Mucosa of descending colon (tissue), 3 donors: Measurements from ENCODE around the gene EFS. TPM values are rescaled to one million over a fixed set of nuclear protein-coding genes. Genes with fewer than 3 reads are reported as not detected.

Source experiments
- ATAC-seq: fragments of 200-7000 bp; cut with Tn5 transposase; one replicate; pipeline ENCODE4 v1.9.1; 2020; ENCODE audit warnings: mild to moderate bottlenecking, moderate library complexity
- DNase-seq, 3 donors: peaks; one replicate each; pipeline ENCODE4 v3.0.0-alpha.2; 2020
- H3K36me3 ChIP-seq: fragments of 200-600 bp; one replicate; pipeline ENCODE4 v1.8.0; 2021; ENCODE audit warnings: low read depth, mild to moderate bottlenecking
- H3K4me1 ChIP-seq: fragments of 200-600 bp; one replicate; pipeline ENCODE4 v1.8.0; 2021; ENCODE audit warnings: low read depth, mild to moderate bottlenecking
- H3K4me3 ChIP-seq: fragments of 200-600 bp; one replicate; pipeline ENCODE4 v1.8.0; 2021; ENCODE audit warnings: mild to moderate bottlenecking
- H3K9me3 ChIP-seq: fragments of 200-600 bp; one replicate; pipeline ENCODE4 v1.8.0; 2021; ENCODE audit warnings: mild to moderate bottlenecking
- CTCF ChIP-seq: fragments of 200-600 bp; IDR thresholded peaks from one replicate; pipeline ENCODE4 v1.8.0; 2022; ENCODE audit warnings: antibody characterized with exemption, mild to moderate bottlenecking
- intact Hi-C, 2 donors: fragments of 100-400 bp; cut with DNase I in 1 of 2; cut with micrococcal nuclease in 1 of 2; formaldehyde crosslinking; loops; one replicate each; pipeline versions ENCODE4 v1.11.0 to v1.11.1; 2022; cut with DNase I, micrococcal nuclease
- total RNA-seq, 3 donors: library from RNA; stranded (reverse); fragmentation: NEBNext Ultra II Directional in 2 of 3; extraction: Animal tissue kit (Norgen Biotek cat#: 25700) in 2 of 3; gene quantifications; one replicate each; pipeline versions ENCODE4 v1.2.1 to v1.2.4, GENCODE V29; 2021 to 2023
- donor health status: DM: no; HTN: no; CAD: no; lungs with moderate emphysema.
- donor health status: DM: no; HTN: no; CAD: no.
- donor health status: DM: no; HTN: yes; CAD: no.

The EFS gene
- total RNA-seq, 3 donors from 2014 or later, result 0.98 to 16.6 (median 3.3) TPM

- DNase-seq, result no peak
- no peak for ATAC-seq
- intact Hi-C loops, result no loop called here
- Histone ChIP-seq H3K9me3 (no peaks in the 10 kb centered on the region), H3K4me3 (no peak overlapping the region), H3K4me1 (peaks cover 12% of the 10 kb centered on the region), H3K36me3 (no peaks in the 10 kb centered on the region)
- no peak for TF ChIP-seq CTCF
Observed at GRCh38 chr14:23349156-23349845, 15.7 kb downstream of the EFS start.

GRCh38 chr14:23348297-23348655 is 16.7 kb downstream of the EFS start:
- Histone ChIP-seq H3K4me3 (no peak overlapping the region), H3K9me3 (no peaks in the 10 kb centered on the region), H3K36me3 (no peaks in the 10 kb centered on the region), H3K4me1 (peaks cover 12% of the 10 kb centered on the region)
- ATAC-seq (no peak), DNase-seq (no peak)
- no peak for TF ChIP-seq CTCF
- intact Hi-C loops, result no loop called here

GRCh38 chr14:23347406-23348296 is 17.3 kb downstream of the EFS start:
- no peak for ATAC-seq

GRCh38 chr14:23346693-23347405 is 18.1 kb downstream of the EFS start:
- DNase-seq (no peak), ATAC-seq (peak; percentile 12)
- intact Hi-C loops, result no loop called here
- no peak overlapping the region for H3K4me3 ChIP-seq
- TF ChIP-seq CTCF, result no peak
- no peaks in the 10 kb centered on the region for H3K9me3 ChIP-seq
- peaks cover 2% of the 10 kb centered on the region for H3K4me1 ChIP-seq
- H3K36me3 ChIP-seq, result no peaks in the 10 kb centered on the region

More at GRCh38 chr14:23347406-23348296, 17.3 kb downstream of the EFS start:
- H3K36me3 ChIP-seq, result no peaks in the 10 kb centered on the region
- TF ChIP-seq CTCF, result no peak
- no peaks in the 10 kb centered on the region for H3K9me3 ChIP-seq
- intact Hi-C loops, result no loop called here
- H3K4me3 ChIP-seq, result no peak overlapping the region
- H3K4me1 ChIP-seq, result peaks cover 10% of the 10 kb centered on the region
- DNase-seq, result no peak

- DNase-seq (no peak), ATAC-seq (no peak)
- Histone ChIP-seq H3K36me3 (no peaks in the 10 kb centered on the region), H3K9me3 (no peaks in the 10 kb centered on the region), H3K4me3 (no peak overlapping the region), H3K4me1 (no peaks in the 10 kb centered on the region)
- intact Hi-C loops, result no loop called here
- TF ChIP-seq CTCF, result no peak
Observed at GRCh38 chr14:23345987-23346692, 18.8 kb downstream of the EFS start.
